GM12874 (cell line): Measurements from ENCODE around the gene SPEF2.

Source experiments
- TF ChIP-seq, protein P1 (sequence below): IDR thresholded peaks from 2 replicates; pipeline ENCODE4 v1.5.1; 2011; ENCODE audit warnings: low read depth, mild to moderate bottlenecking, control low read depth, low read length, moderate library complexity; ENCODE audit not compliant: insufficient read depth

The SPEF2 gene

DNA sequence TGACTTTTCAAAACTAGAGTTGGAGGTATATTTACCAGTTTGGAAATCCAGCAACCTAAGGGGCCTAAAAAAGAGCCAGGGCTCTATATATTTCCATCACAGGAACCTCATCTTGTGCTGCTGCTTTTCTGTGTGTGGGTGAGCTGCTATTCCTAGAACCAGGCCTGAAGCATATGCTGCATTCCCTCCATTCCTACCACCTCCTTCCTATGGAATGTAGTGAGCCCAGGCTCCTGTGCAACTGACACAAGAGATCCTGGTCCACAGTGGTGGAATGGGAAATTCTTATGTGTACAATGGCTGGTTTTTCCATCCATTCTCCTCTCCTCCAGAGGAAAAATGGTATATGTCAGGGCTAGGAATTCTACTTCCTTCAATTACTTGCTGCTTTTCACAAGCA lies 39.1 kb downstream of the SPEF2 start:
- TF ChIP-seq, protein P1, sequence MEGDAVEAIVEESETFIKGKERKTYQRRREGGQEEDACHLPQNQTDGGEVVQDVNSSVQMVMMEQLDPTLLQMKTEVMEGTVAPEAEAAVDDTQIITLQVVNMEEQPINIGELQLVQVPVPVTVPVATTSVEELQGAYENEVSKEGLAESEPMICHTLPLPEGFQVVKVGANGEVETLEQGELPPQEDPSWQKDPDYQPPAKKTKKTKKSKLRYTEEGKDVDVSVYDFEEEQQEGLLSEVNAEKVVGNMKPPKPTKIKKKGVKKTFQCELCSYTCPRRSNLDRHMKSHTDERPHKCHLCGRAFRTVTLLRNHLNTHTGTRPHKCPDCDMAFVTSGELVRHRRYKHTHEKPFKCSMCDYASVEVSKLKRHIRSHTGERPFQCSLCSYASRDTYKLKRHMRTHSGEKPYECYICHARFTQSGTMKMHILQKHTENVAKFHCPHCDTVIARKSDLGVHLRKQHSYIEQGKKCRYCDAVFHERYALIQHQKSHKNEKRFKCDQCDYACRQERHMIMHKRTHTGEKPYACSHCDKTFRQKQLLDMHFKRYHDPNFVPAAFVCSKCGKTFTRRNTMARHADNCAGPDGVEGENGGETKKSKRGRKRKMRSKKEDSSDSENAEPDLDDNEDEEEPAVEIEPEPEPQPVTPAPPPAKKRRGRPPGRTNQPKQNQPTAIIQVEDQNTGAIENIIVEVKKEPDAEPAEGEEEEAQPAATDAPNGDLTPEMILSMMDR = no peak

DNA sequence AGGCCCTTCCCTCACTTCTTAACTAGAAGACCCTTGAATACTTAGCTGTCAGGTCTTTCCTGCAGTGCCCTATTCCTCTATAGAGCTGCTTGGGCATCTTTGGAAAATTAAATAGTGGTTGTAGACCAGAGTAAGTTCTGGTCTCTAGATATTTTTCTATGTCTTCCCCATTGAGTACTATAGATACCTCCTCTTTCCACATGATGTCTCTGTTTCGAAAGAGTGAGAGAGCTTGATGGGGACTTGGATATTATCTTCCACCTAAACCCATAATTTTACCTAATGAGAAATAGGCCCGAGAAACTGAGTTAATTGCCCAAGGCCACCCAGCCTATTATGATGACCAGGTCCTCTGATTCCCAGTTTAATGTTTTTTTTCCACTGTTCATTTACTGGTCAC lies 40.2 kb downstream of the SPEF2 start:
- TF ChIP-seq, protein P1 = no peak

DNA sequence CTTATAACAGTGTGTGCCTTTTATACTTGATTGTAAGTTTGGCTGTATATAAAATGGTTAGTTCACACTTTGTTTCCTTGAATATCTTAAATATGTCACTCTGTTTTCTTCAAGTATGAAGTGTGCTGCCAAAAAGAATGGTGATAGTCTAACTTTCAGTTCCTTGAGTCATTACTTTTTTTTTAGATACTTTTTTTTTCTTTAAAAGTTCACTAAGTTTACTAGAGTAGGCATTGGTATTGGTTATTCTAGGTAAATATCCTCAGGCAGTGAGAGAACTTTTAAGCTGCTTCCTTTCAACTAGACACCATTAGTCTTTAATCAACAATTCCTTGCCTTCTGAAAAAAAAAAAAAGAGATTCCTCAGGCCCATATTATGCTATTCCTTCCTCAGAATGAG lies 41.9 kb downstream of the SPEF2 start:
- TF ChIP-seq, protein P1 = no peak

DNA sequence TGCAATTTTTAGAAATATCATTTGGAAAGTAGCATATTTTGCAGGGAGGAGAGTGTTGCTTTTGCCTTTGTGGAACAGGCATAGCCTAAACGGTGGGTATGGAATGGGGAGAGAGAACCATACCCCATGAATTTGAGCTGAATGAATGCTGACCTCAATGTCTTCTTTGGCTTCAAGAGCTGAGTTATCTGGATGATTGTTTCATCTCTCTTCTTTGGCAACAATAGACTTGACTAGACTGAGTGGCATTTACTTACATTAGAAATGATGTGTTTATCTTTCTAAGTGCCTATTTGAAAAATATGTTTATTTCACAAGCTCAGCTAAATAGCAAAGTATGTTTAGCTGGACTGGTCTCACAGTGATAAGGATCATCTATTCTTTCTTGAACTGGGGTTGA lies 42.8 kb downstream of the SPEF2 start:
- TF ChIP-seq, protein P1 = no peak

DNA sequence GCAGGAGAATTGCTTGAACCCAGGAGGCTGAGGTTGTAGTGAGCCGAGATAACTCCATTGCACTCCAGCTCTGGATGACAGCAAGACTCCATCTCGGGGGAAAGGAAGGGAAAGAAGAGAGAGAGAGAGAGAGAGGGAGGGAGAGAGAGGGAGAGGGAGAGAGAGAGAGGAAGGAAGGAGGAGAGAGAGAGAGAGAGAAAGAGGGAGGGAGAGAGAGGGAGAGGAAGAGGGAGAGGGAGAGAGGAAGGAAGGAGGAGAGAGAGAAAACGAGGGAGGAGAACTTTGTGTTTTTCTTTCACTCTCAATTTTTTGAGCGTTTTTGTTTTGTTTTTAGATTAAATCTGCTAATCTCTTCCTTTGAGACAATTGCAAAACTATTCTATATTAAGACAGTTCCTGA lies 46.9 kb downstream of the SPEF2 start:
- TF ChIP-seq, protein P1 = no peak

DNA sequence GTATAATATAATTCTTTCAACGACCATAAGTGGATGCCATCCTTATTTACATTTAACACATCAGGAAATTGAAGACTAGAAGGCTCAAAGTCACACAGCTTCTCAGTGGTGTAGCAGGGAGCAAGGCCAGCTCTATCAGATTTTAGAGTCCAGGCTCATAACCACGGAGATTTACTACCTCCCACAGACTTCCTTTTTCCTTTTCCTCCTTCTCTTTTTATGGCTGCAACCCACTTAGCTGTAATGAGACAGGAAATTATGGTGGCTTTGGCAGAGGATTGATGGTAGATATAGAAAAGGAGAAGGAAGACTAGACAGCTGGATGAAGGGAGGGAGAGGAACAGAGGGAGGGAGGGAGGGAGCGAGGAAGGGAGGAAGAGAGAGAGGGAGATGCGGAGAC lies 47.4 kb downstream of the SPEF2 start:
- TF ChIP-seq, protein P1 = no peak

DNA sequence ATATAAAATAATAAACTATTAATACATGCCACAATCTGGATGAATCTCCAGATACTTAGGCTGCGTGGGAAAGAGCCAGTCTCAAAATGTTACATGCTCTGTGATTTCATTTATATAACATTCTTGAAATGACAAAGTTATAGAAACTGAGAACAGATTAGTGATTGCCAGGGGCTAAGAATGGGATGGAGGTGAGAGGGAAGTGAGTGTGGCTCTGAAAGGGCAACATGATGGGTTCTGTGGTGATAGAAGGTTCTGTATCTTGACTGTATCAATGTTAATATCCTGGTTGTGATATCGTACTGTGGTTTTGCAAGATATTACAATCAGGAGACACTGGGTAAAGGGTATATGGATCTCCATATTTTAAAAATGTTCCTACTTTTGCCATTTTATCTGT lies 50.7 kb downstream of the SPEF2 start:
- TF ChIP-seq, protein P1 = no peak

DNA sequence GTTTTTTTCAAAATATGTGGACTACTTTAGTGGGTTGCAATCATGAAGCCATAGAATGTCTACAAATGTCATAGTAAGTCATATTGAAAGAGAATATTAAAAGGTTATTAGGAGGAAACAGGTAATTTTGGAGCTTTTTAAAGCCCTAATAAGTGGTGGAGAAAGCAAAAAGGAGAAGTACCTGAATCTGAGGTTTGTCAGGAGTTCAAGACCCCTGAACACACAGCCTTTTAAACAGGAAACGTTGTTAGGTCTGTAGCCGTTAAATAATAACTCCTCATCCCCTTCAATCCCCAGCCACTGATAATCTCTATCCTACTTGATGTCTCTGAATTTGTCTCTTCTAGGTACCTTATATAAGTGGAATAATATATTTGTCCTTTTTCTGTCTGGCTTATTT lies 51.1 kb downstream of the SPEF2 start:
- TF ChIP-seq, protein P1 = no peak
